ENCODE measurements around the gene RAB31.

The RAB31 gene

GRCh38 chr18:9907867-9908266 lies 199.8 kb downstream of the RAB31 start:
- no peak for TF ChIP-seq CTCF (IDR thresholded peaks at IDR 0.05)

DNA sequence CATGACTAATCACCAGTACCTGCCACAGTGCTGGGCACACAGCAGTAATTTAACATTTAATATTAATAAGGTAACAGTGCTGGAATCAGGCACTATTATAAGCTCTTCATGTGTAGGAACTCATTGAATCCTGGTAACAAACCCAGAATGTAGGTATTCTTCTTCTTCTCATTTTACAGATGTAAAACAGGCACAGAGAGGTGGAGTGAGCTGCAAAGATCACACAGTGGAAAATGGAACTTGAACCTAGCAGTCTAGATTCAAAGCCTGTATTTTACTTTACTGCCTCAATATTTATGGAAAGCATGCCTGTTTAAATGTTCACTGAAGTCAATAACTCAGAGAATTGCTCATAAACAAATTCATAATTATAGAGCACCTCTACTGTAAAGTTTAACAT lies 202.0 kb downstream of the RAB31 start:
- no peak for TF ChIP-seq CTCF (IDR thresholded peaks at IDR 0.05)

GRCh38 chr18:9910661-9911060 lies 202.6 kb downstream of the RAB31 start:
- no peak for TF ChIP-seq CTCF (IDR thresholded peaks at IDR 0.05)

GRCh38 chr18:9911226-9911625 lies 203.1 kb downstream of the RAB31 start:
- TF ChIP-seq CTCF (IDR thresholded peaks at IDR 0.05), result no peak
